Coronary artery (tissue), 2 donors: ENCODE data around the gene SYNRG.

ENCODE experiments used
- DNase-seq: peaks from one replicate; pipeline ENCODE4 v3.0.0-alpha.2; 2017; ENCODE audit warnings: low spot score
- H3K27ac ChIP-seq, 2 donors: fragments of 200-600 bp; sonication (generic); one replicate each; pipeline ENCODE4 v1.5.1; 2016 to 2019
- H3K4me3 ChIP-seq: fragments of 200-600 bp; sonication (generic); 2 replicates; pipeline ENCODE4 v1.5.1; 2016; ENCODE audit warnings: mild to moderate bottlenecking, moderate library complexity
- CTCF ChIP-seq: fragments of 200-600 bp; sonication (generic); IDR thresholded peaks from one replicate; pipeline ENCODE4 v1.5.1; 2019; ENCODE audit warnings: antibody characterized with exemption

Gene SYNRG

GRCh38 chr17:37492167-37492566 is 117.1 kb downstream of the SYNRG start:
- no peak for TF ChIP-seq CTCF
- no peak for DNase-seq
- H3K27ac ChIP-seq: peak overlapping the region in 1 of 2 donors; percentile 96
- peak overlapping the region; percentile 97 for H3K4me3 ChIP-seq

GRCh38 chr17:37490638-37491614 is 118.3 kb downstream of the SYNRG start:
- H3K27ac ChIP-seq: peak overlapping the region; percentile 80 to 96
- H3K4me3 ChIP-seq: peak overlapping the region; percentile 97
- DNase-seq: peak; percentile 85
- TF ChIP-seq CTCF: no peak

GRCh38 chr17:37490022-37490587 is 119.1 kb downstream of the SYNRG start:
- peak; percentile 84 for DNase-seq
- peak overlapping the region; percentile 97 for H3K4me3 ChIP-seq

GRCh38 chr17:37489197-37490001 is 119.8 kb downstream of the SYNRG start, which contains the start of gene DUSP14:
TSS of gene DUSP14 (plus strand) at chr17:37489891. CDS start at chr17:37512273, 22,382 bp downstream.
- peak; percentile 81 for DNase-seq
- peak within 1 kb of the TSS; percentile 80 to 96 for H3K27ac ChIP-seq
- TF ChIP-seq CTCF: no peak
- H3K4me3 ChIP-seq: peak within 1 kb of the TSS; percentile 97

More at GRCh38 chr17:37490022-37490587, 119.1 kb downstream of the SYNRG start:
- TF ChIP-seq CTCF: no peak
- H3K27ac ChIP-seq: peak overlapping the region; percentile 80 to 96

GRCh38 chr17:37488607-37489196 is 120.5 kb downstream of the SYNRG start:
- TF ChIP-seq CTCF: no peak
- H3K27ac ChIP-seq: peak overlapping the region; percentile 80 to 96
- peak; percentile 87 for DNase-seq
- peak overlapping the region; percentile 97 for H3K4me3 ChIP-seq

- peak overlapping the region; percentile 97 for H3K4me3 ChIP-seq
- TF ChIP-seq CTCF: no peak
- no peak for DNase-seq
- peak overlapping the region; percentile 80 to 96 for H3K27ac ChIP-seq
Measured at GRCh38 chr17:37488009-37488604, 121.1 kb downstream of the SYNRG start.
